Loucy (cell line): ENCODE data around the gene EPS8L3.

Experiments used
- EZH2phosphoT487 ChIP-seq: fragments of 200-600 bp; IDR thresholded peaks from 2 replicates; pipeline ENCODE4 v1.6.1; 2018; ENCODE audit warnings: antibody characterized with exemption, mild to moderate bottlenecking, moderate library complexity, borderline replicate concordance
- TF ChIP-seq, protein P1 (sequence below): fragments of 200-600 bp; sonication (generic); conservative IDR thresholded peaks from 2 replicates; pipeline ENCODE4 v1.5.1; 2014; ENCODE audit warnings: mild to moderate bottlenecking, antibody characterized with exemption, low read length

DNA sequence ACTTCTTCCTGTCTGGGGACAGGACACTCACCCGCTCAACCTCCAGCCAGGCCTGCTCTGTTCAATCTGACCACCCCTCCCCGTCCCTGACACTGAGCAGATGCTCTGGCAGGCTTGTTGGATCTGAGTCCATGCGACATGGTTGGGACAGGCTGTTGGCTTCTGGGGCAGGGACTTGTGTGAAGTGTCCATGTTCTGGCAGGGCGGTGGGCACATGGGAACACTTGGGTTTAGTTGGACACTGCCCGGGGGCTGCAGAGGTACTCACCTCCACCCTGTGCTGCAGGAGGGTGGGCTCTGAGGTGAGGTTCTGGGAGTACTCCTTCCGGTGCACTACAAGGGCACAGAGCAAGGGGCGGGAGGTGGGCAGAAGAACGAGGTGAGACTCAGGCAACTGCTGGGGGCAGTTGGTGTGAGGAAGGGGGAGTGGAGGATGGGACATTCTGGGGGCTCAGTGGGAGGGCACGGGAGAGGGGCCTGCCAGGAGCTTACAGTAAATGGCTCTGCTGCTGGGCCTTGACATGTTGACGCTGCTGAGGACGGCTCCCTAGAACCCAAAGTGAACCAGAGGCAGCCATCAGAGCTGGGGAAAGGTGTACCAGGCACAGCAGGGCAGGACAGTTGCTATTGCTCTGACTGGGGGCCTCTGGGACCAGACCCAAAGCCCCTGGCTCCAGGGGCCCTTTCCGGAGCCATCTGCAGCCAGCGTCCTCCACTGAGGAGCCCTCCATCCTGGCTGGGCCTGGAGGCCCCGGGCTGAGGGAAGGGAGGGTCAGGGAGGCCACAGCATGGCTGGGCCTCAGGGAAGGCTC is 2.3 kb downstream of the EPS8L3 start:
- TF ChIP-seq, protein P1, sequence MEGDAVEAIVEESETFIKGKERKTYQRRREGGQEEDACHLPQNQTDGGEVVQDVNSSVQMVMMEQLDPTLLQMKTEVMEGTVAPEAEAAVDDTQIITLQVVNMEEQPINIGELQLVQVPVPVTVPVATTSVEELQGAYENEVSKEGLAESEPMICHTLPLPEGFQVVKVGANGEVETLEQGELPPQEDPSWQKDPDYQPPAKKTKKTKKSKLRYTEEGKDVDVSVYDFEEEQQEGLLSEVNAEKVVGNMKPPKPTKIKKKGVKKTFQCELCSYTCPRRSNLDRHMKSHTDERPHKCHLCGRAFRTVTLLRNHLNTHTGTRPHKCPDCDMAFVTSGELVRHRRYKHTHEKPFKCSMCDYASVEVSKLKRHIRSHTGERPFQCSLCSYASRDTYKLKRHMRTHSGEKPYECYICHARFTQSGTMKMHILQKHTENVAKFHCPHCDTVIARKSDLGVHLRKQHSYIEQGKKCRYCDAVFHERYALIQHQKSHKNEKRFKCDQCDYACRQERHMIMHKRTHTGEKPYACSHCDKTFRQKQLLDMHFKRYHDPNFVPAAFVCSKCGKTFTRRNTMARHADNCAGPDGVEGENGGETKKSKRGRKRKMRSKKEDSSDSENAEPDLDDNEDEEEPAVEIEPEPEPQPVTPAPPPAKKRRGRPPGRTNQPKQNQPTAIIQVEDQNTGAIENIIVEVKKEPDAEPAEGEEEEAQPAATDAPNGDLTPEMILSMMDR, result no peak
- TF ChIP-seq EZH2phosphoT487, result no peak
